Neutrophil (primary cell): ENCODE measurements around the gene POLD4.
"Not testable (repeated sequence)": the region's sequence is repeated elsewhere in the genome, so short reads cannot be mapped to it uniquely, and the experiment has no call there.

Source experiments
- H3K27ac ChIP-seq: fragments of 200-600 bp; sonication (generic); 2 replicates; pipeline ENCODE4 v1.5.1; 2016; ENCODE audit warnings: mild to moderate bottlenecking, moderate library complexity
- H3K27me3 ChIP-seq: fragments of 200-600 bp; sonication (generic); 2 replicates; pipeline ENCODE4 v1.6.0; 2016; ENCODE audit warnings: mild to moderate bottlenecking
- H3K36me3 ChIP-seq: fragments of 200-600 bp; sonication (generic); 2 replicates; pipeline ENCODE4 v1.5.1; 2017
- H3K4me1 ChIP-seq, 2 experiments: fragments of 200-600 bp in 1 of 2; sonication (generic) in 1 of 2; 1 replicate in 1 of 2; 2 replicates in 1 of 2; pipeline versions ENCODE4 v1.5.1 to v1.6.1; 2013 to 2016; ENCODE audit warnings: low read depth in 1 of 2, low read length in 1 of 2, mild to moderate bottlenecking in 1 of 2, moderate library complexity in 1 of 2; ENCODE audit not compliant: control insufficient read depth in 1 of 2, insufficient read depth in 1 of 2
- H3K4me3 ChIP-seq, 2 experiments: fragments of 200-600 bp in 1 of 2; sonication (generic) in 1 of 2; 1 replicate in 1 of 2; 2 replicates in 1 of 2; pipeline ENCODE4 v1.5.1; 2013 to 2016; ENCODE audit warnings: low read depth in 1 of 2, low read length in 1 of 2, mild to moderate bottlenecking in 1 of 2, moderate library complexity in 1 of 2
- H3K9me3 ChIP-seq: fragments of 200-600 bp; sonication (generic); 2 replicates; pipeline ENCODE4 v1.5.1; 2016
- CTCF ChIP-seq: fragments of 200-600 bp; sonication (generic); IDR thresholded peaks from 2 replicates; pipeline ENCODE4 v1.5.1; 2016; ENCODE audit warnings: antibody characterized with exemption

The POLD4 gene

GRCh38 chr11:67353317-67354074, at the start of gene POLD4:
Gene POLD4 (minus strand): TSS chr11:67353546. CDS start chr11:67353399, 147 bp downstream.
- Histone ChIP-seq H3K9me3 (no peaks in the 10 kb centered on the region), H3K4me3 (peak within 1 kb of the TSS; percentile 73 to 84), H3K36me3 (peaks cover 11% of the 10 kb centered on the region), H3K27me3 (no peaks in the 10 kb centered on the region), H3K27ac (peak within 1 kb of the TSS; percentile 100), H3K4me1 (peaks cover 60 to 66% of the 10 kb centered on the region in 2 experiments)
- peak; percentile 52 for TF ChIP-seq CTCF

DNA sequence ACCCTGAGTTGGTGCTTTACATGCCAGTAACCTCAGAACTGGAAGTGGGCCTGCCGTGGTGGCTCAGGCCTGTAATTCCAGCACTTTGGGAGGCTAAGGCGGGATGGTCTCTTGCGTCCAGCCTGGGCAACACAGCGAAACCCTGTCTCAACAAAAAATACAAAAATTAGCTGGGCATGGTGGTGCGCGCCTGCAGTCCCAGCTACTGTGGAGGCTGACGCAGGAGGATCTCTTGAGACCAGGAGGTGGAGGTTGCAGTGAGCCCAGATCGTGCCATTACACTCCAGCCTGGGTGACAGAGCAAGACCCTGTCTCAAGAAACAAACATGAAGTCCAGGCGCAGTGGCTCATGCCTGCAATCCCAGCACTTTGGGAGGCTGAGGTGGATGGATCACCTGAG, 49.7 kb upstream of the POLD4 start:
- Histone ChIP-seq H3K27ac (peak overlapping the region; percentile 98), H3K4me3 (peak overlapping the region; percentile 77 to 89)
- not testable (repeated sequence) for H3K27me3 ChIP-seq

GRCh38 chr11:67402192-67402839, 49.0 kb upstream of the POLD4 start:
- Histone ChIP-seq H3K36me3 (peaks cover 58% of the 10 kb centered on the region), H3K4me1 (peaks cover 78 to 79% of the 10 kb centered on the region in 2 experiments), H3K4me3 (peak overlapping the region; percentile 79 to 89), H3K27ac (peak overlapping the region; percentile 98)
- H3K27me3 ChIP-seq, H3K9me3 ChIP-seq: not testable (repeated sequence)

More for the DNA sequence above, 49.7 kb upstream of the POLD4 start:
- Histone ChIP-seq H3K36me3 (peaks cover 58% of the 10 kb centered on the region), H3K4me1 (peaks cover 79 to 80% of the 10 kb centered on the region in 2 experiments)
- H3K9me3 ChIP-seq = not testable (repeated sequence)

DNA sequence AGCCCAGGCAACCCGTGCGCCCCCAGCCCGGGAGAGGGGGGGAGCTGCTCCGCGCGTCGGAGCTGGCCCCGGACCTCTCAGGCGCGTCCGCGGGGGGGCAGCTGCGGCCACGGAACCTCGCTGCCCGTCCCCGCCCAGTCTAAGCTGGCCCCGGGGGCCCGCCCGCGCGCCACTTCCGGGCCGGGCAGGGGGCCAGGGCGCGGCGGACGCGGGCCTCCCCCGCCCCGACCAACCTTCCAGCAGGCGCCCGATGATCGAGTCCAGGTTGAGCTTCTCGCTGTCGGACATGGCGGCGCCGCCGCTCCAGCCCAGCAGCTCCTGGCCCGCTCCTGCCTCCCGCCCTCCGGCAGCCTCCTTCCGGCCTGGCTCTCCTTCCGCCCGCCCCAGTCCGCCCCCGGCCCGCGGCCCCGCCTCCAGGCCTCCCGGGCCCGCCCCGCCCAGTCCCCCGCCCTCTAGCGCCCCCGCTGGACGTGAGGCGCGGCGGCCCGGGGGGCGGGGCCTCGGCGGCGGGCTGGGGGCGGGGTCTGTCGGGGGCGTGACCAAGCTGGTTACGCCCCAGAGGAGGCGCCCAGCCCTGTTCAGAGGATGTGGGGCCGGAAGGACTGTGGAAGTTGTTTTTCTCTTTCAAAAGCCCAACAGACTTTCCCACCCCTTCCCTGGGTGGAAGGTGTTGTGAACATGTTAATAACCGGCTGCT, 48.3 kb upstream of the POLD4 start, which contains the start of gene PPP1CA:
Gene PPP1CA, minus strand, starts transcription at position 364 of the 697 bp plus-strand sequence. Its CDS starts 76 bp downstream, at position 288.
- Histone ChIP-seq H3K27ac (peak within 1 kb of the TSS; percentile 98), H3K27me3 (no peaks in the 10 kb centered on the region), H3K4me3 (peak within 1 kb of the TSS; percentile 89 to 96), H3K36me3 (peaks cover 58% of the 10 kb centered on the region), H3K9me3 (no peaks in the 10 kb centered on the region), H3K4me1 (peaks cover 77 to 78% of the 10 kb centered on the region in 2 experiments)
- TF ChIP-seq CTCF = peak; percentile 96

DNA sequence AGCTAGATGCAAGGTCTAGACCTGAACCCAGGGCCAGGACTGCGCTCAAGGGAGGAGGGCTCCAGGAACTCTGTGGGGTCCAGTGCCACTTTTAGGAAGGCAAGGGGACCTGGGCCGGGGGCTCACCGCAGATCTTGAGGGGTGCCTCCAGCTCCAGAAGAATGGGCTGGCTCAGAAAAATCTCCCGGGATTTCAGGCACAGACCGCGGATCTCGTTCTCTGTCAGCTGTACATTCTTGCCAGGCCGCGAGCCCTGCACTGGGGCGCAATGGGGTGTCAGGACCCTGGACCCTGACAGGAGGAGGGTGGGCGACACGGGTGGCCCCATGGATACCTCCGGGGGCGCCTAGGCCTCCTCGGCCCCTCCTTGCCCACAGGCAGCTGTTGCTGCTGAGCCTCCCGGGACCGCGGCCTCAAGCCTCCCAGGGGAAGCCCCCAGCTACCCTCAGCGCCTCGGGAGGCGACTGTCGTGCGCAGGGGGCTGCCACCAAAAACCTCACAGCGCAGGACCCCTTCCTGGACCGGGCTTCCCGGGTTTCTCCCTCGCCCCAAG, 47.7 kb upstream of the POLD4 start:
- peak overlapping the region; percentile 98 for H3K27ac ChIP-seq
- no peaks in the 10 kb centered on the region for H3K9me3 ChIP-seq
- TF ChIP-seq CTCF = no peak
- no peaks in the 10 kb centered on the region for H3K27me3 ChIP-seq
- peaks cover 58% of the 10 kb centered on the region for H3K36me3 ChIP-seq
- peak overlapping the region; percentile 89 to 96 for H3K4me3 ChIP-seq
- H3K4me1 ChIP-seq = peaks cover 73 to 75% of the 10 kb centered on the region in 2 experiments

GRCh38 chr11:67400251-67400941, 47.0 kb upstream of the POLD4 start:
- H3K36me3 ChIP-seq = peaks cover 58% of the 10 kb centered on the region
- no peak for TF ChIP-seq CTCF
- H3K4me1 ChIP-seq = peaks cover 66 to 69% of the 10 kb centered on the region in 2 experiments
- H3K4me3 ChIP-seq = peak overlapping the region; percentile 89 to 96
- H3K9me3 ChIP-seq = no peaks in the 10 kb centered on the region
- H3K27ac ChIP-seq = peak overlapping the region; percentile 98
- no peaks in the 10 kb centered on the region for H3K27me3 ChIP-seq
